Measurements from ENCODE around the gene TNNI3K. TPM values are rescaled to one million over a fixed set of nuclear protein-coding genes. Genes with fewer than 3 reads are reported as not detected.
A peak's percentile ranks its signal among the peaks of the same experiment; 100 is the strongest.

TNNI3K gene
- total RNA-seq, 1 donor = 1.3 TPM

GRCh38 chr1:74486036-74486435 lies 250.8 kb downstream of the TNNI3K start:
- peak in 1 of 3 donors; percentile 40 for DNase-seq (ENCODE audit: low read depth in 2 of 3, low spot score in 2 of 3)

GRCh38 chr1:74496669-74497068 lies 261.5 kb downstream of the TNNI3K start:
- DNase-seq (ENCODE audit: low read depth in 2 of 3, low spot score in 2 of 3) = no peak

GRCh38 chr1:74498901-74499300 lies 263.7 kb downstream of the TNNI3K start:
- DNase-seq (ENCODE audit: low read depth in 2 of 3, low spot score in 2 of 3) = no peak

- peak in 2 of 3 donors; percentile 18 to 53 for DNase-seq (ENCODE audit: low read depth in 2 of 3, low spot score in 2 of 3)
Measured at GRCh38 chr1:74502432-74502831, 267.2 kb downstream of the TNNI3K start.

- no peak for DNase-seq (ENCODE audit: low read depth in 2 of 3, low spot score in 2 of 3)
Measured at GRCh38 chr1:74502858-74503257, 267.7 kb downstream of the TNNI3K start.

GRCh38 chr1:74504125-74504932 lies 269.1 kb downstream of the TNNI3K start:
- peak in 2 of 3 donors; percentile 21 to 60 for DNase-seq (ENCODE audit: low read depth in 2 of 3, low spot score in 2 of 3)

GRCh38 chr1:74504933-74505512 lies 269.8 kb downstream of the TNNI3K start:
- no peak for DNase-seq (ENCODE audit: low read depth in 2 of 3, low spot score in 2 of 3)

- no peak for DNase-seq (ENCODE audit: low read depth in 2 of 3, low spot score in 2 of 3)
Measured at GRCh38 chr1:74505928-74506710, 270.9 kb downstream of the TNNI3K start.

GRCh38 chr1:74508449-74508848 lies 273.3 kb downstream of the TNNI3K start:
- no peak for DNase-seq (ENCODE audit: low read depth in 2 of 3, low spot score in 2 of 3)

- DNase-seq (ENCODE audit: low read depth in 2 of 3, low spot score in 2 of 3) = no peak
Measured at GRCh38 chr1:74512170-74512915, 277.2 kb downstream of the TNNI3K start, which contains the start of gene LRRC53. Gene LRRC53 (minus strand): TSS chr1:74512611. CDS start chr1:74483349, 29,262 bp downstream.

- no peak for DNase-seq (ENCODE audit: low read depth in 2 of 3, low spot score in 2 of 3)
Measured at GRCh38 chr1:74513411-74514300, 278.5 kb downstream of the TNNI3K start.

GRCh38 chr1:74517599-74518051 lies 282.4 kb downstream of the TNNI3K start:
- DNase-seq (ENCODE audit: low read depth in 2 of 3, low spot score in 2 of 3) = no peak

GRCh38 chr1:74522148-74522547 lies 287.0 kb downstream of the TNNI3K start:
- DNase-seq (ENCODE audit: low read depth in 2 of 3, low spot score in 2 of 3) = no peak

GRCh38 chr1:74523873-74524480 lies 288.8 kb downstream of the TNNI3K start:
- no peak for DNase-seq (ENCODE audit: low read depth in 2 of 3, low spot score in 2 of 3)

- DNase-seq (ENCODE audit: low read depth in 2 of 3, low spot score in 2 of 3) = no peak
Measured at GRCh38 chr1:74526708-74527107, 291.5 kb downstream of the TNNI3K start.

- DNase-seq (ENCODE audit: low read depth in 2 of 3, low spot score in 2 of 3) = no peak
Measured at GRCh38 chr1:74528123-74528522, 292.9 kb downstream of the TNNI3K start.

- no peak for DNase-seq (ENCODE audit: low read depth in 2 of 3, low spot score in 2 of 3)
Measured at GRCh38 chr1:74530892-74531291, 295.7 kb downstream of the TNNI3K start.

GRCh38 chr1:74531796-74532195 lies 296.6 kb downstream of the TNNI3K start:
- DNase-seq (ENCODE audit: low read depth in 2 of 3, low spot score in 2 of 3) = no peak

GRCh38 chr1:74534241-74534640 lies 299.1 kb downstream of the TNNI3K start:
- no peak for DNase-seq (ENCODE audit: low read depth in 2 of 3, low spot score in 2 of 3)
